Effector CD8-positive, alpha-beta T cell (primary cell): ENCODE results near the gene KCNJ10.

Experiments
- DNase-seq: peaks from one replicate; lab custom pipeline; 2025; lab: John Stamatoyannopoulos, UW

Gene KCNJ10

DNA sequence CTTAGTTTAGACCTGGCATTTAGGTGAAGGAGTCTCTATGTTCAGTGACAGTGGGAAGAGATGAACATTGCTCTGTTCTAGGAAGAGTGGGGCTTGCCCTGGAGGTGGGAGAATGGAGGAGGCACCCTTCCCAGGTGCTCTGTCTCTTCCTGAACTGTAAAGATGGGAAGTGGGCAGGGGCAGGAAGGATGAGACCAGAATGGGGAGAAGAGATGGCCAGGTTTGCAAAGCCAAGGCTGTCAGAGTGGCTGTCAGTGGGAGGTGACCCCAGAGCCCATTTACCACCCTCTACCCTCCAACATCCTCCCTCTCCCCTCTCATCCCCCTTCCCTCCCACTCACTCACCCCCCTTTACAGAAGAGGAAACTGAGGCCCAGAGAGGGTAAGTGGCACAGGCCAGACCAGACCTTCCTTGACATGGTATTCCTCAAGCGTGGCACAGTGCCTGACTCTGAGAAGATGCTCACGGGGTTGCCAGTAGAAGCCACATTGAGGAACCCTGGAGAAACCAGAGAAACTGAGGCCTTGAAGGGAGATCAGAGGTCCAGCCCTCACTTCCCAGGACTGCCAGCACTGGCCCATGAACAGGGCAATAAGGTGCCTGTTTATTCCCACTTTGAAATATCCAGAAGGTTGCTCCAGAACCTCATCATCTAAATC is 29.9 kb upstream of the KCNJ10 start:
- DNase-seq = no peak

DNA sequence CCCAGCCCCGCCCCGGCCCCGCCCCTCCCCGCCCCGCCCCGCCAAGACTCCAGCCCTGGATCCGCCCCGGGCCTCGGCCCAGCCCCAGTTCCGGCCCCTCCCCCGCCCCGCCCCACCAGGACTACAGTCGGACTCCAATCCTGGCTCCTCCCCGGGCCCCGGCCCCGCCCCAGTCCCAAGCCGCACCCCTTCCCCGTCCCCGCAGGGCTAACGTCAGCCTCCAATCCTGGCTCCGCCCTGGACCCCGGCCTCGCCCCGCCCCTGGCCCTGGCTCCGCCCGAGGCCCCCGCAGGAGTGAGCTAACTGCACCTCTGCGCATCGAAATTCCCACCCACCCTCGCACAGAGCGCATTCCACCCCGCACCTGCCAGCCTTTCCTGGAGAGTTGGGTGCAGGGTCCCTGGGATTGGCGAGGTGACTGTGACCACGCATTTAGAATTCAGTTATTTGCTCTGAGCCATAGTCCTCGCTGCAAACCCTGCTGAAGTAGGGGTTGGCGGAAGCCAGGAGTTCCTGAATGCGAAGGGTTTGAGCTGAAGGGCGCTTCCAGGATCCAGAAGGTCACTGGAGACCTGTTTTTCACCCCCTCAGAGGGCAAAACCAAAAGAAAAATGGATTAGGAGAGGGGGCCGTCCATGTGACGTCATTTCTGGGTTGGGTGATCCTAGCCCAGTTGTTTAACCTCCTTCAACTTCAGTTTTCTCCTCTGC is 29.0 kb upstream of the KCNJ10 start:
- peak; percentile 100 for DNase-seq

DNA sequence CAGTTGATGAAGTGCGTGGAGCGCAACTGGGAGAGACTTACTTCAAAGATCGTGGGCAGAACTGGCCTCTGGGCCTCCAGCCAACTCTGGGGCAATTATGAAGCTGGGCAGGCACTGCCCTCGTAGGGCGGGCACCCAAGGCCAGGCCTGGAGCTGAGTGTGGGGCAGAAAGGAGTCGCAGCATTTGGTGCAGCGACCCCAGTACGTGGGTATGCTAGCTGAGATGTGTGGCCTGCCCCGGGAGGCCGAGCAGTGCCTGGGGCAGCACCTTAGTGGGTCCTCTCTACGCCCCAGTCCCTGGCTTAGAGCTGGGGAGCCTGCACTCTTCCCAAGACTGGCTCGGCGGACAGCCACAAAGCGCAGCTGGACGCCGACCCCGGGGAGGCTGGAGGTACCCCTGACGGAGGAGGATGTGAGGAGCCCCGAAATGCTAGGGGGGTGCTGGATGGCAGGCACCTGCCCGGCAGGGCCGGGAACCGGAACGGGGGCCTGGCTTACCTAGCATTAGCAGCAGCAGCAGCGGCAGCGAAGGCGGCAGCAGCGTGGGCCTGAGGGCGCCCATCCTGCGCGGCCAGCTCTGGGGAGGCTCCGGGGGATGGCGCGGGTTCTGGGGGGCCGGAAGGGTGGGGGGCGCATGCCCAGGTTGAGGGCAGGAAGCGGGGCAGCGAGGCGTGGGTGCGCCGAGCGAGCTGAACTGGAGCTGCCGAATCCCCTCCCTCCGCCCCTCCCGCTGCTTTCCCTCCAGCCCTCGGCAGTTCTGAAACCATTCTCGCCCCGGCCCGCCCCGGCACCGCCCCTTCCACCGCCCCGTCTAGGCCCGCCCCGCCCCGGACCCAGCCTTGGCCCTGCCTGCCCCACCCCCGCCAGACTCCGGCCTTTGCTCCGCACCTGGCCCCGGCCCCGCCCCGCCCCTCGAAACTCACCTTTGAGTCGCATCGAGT is 28.2 kb upstream of the KCNJ10 start, which contains the start of gene IGSF8:
Gene IGSF8, minus strand, starts transcription at position 709 of the 941 bp plus-strand sequence. Its CDS starts 147 bp downstream, at position 562.
- peak; percentile 100 for DNase-seq

DNA sequence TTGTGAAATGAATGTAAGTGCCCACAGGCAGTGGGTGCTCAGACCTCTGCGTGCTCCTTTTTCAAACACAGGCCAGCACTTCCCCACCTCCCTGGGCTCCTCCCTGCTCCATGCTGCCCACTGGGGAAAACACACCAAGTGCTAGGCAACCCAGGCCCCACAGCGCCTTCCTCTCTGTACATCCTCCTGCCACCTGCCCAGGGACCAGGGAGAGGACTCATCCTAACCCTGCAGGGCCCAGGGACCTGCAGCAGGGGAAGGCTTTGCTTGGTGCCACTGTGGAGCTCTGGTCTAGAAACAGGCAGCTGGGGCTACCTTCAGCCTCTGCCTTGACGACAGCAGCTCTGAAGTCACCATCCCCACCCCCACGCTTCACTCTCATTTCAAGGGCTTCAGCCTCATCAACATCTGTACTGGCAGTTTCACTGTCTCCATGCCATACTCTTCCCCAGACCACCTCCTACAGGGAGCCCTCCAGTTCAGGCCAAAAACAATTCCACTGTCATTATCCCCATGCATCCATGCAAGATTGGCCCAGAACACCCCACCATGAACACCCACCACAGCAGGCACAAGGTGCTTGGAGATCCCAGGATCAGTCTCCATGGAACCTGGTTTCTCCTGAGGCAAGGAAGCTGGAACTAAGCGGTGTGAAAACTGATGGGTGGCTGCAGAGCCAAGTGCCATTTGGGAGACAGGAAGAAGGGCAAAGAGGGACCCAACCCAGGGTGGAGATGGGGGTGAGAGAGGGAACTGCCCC is 27.4 kb upstream of the KCNJ10 start:
- no peak for DNase-seq

DNA sequence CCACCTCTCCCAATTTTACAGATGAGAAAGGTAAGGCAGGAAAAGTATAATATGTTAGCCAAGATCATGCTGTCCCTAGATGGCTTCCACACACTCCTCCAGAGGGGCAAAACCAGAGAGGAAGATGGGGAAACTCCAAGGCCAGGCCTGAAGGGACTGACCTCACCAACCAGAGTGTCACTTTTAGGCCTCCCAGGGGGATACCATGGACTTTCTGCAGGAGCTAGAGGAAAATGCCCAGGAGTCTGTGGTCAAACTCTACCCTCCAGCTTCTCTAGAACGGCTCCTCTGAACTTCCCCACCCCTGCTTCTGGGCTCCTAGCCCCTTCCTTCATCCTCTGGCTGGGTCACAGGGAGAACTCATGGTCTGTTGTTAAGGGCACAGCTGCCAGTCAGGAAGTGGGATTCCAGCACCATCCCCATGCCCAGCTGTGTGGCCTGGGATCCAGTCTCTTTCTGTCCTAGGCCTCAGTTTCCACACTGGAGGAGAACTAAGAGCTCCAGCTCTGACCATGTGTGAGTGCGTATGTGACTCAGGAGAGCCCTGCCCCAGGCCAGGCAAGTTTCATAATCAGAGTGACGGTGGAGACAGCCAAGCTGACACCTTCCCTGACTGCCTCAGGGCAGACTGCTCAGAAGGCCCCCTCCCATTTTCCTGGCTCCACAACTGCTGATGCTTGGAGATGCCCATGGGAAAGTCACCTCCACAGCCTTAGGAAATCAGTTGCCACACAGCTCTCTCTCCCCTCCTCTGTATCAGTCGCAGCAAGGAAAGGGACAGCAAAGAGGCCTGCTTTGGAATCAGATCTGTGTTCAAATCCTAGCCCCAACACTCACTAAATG is 26.5 kb upstream of the KCNJ10 start:
- no peak for DNase-seq

DNA sequence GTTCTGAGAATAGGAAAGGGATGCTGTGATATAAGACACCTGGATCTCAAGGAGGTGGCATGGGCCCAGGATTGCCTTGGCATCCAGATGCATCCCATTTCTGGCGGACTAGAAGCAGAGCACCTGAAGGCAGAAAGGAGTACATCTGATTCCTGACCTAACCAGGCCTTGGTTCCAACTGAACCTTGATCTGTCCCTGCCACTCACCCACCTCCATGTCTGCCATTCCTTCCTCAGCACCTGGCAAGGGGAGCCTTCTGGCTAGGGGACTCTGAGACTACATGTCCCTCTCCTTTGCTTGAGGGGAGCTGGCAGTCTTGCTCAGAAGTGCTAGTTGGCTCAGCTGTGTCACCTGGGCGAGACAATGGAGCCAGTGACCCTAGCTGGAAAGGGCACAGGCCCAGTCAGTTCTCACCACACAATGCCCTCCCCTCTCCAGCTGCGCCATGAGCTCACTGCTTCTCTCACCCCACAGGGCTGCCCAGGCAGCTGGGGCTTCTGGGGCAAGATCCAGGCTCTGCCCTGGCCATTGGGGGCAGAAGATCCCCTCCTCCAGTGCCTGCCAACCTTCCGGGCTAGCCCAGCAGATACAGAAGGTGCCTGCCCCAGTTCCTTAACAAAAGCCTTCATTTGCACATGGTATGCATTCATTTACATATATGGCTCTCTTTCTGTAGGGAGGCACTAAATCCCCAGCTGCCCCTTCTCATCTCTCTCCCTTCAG is 25.6 kb upstream of the KCNJ10 start:
- DNase-seq = no peak

DNA sequence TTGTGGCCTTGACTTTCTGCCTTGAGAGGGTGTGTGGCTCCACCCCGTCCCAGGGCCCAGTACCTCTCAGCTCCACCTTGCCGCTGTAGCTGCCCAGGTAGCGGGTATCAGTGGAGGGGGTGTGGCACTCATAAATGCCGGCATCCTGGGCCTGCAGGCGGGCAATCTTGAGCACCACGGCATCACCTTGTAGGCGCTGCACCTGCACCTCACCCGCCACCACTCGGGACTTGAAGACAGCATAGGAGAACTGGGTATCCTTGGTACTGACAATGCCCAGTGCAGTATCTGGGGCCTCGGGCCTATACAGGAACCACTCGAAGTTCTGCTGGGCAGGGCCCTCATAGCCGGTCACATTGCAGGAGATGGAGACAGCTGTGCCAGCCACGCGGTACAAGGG is 24.8 kb upstream of the KCNJ10 start:
- DNase-seq = no peak

DNA sequence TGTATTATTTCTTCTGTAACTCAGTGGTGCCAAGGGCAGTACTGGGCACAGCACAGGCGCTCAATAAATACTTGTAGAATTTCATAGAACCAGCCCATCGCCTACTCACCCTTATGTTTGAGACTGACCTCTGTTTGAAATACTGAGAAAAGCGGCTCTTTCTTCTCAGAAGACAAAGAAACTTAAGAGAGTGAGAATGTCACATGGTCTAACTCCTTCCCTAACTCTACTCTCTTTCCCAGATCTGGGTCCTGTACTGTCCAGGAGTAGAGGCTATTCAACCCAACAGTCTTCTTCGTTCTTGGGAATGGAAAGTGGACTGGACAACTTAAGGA is 24.3 kb upstream of the KCNJ10 start:
- DNase-seq = no peak

DNA sequence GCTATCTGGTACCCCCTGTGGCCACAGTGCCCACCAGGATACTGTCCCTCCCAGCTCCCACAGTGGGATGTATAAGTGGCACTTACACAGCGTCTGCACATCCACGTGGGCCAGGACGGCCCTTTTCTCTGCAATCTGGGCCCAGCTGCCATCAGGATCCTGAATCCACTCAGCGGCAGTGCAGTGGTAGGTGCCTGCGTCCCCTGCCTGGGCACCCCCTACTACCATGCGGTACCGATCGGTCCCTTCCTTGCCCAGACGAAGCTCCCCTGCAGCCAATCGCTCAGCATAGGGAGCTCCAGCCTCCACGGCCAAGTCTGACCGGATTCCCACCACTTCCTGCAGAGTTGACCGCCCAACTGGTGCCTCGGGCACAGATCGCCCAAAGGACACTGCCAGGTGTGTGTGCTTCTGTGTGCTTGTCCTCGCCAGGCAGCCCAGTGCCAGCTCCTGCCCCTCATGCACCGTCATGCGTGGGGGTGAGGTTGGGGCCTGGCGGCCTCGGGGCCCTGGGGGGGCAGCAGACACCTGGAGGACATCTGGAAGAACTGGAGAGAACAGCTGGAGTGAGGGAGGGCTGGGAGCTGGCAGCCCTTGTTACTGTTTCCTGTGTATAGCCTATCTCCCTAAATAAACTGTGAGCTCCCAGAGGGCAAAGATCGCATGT is 23.8 kb upstream of the KCNJ10 start:
- DNase-seq = no peak

DNA sequence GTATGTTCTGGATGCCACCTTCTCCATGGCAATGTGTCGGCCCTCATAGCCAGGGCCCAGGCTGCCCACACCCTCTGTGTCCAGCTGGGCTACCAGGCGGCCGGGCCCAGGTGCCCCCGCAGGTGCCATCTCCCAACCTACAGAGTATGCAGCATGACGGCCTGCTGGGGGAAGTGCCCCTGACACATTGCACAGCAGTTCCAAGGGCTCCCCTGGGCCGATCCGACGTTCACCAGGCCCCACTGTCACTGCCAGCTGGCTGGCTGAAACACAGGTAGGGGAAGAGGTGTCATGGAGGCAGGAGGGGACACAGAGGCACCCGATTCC is 23.1 kb upstream of the KCNJ10 start:
- DNase-seq = no peak

DNA sequence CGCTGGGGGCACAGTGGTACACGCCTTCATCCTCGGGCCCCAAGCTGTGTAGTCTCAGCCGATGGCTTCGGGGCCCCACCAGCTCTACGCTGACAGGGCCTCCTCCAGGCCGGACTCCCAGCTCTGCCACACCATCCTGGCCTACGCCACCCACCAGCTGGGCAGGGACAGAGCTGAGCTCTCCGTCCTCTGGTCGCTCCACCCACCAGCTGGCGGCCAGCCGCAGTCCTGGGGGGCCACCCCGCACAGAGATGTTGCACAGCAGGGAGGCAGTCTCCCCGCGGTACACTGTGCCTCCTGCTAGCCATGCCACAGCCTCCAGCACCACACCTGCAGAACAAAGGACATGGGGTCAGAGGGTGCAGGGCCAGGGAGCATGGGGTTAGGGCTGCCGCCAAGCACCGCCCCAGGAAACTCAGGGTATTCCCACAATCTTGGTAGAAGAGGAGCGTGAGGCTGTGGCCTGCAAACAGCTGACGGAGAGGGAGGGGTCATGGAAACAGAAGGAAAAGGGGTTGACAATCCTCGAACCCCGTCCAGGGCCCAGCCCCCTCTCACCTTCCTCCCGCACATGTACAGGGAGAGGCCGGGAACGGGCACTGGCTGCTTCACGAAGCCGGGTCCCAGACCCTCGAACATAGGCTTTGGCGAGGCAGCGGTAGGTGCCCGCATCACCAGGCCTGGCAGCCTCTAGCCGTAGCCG is 22.6 kb upstream of the KCNJ10 start:
- DNase-seq = no peak

DNA sequence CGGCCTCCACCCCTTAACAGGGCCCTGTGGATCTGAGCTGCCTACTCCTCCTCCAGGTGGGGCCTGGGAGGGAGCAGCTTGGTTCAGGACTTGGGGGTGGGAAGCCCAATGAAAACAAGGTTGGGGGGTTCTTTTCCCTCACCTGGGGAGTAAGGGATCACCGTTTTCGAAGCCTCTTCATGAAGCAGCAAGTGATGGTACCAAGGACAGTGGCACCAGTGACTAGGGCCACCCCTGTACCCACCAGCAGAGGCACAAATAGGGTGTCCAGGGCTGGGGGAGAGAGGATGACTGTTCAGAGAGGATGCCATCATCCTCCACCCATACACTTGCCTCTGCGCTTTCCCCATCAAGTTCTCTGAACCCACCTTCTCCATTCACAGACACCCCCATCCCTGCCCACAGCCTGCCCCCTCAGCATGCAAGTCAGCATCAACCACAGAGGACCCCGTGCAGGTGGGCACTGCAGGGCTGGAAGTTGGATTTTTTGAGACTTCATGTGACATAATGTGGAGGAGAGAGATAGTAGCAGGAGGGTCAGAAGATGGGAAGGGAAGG is 21.8 kb upstream of the KCNJ10 start:
- no peak for DNase-seq

DNA sequence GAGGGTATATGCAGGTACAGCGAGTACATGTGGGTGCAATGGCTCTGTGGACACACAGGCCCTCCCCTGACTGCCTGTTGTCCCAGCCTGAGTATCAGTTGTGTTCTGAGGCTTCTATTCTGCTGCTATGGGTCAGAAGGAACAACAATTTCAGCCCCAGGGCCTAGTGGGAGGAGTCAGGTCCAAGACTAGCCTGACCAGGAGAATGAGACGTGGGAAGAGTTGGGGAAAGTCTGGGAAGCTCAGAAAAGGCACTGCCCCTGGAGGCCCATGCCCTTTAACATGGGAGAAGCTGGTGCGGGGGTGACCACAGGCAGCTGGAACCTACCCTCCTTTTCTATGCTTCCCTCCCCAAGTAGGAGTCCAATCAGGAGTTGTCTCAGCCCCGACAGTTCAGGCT is 20.8 kb upstream of the KCNJ10 start:
- no peak for DNase-seq

DNA sequence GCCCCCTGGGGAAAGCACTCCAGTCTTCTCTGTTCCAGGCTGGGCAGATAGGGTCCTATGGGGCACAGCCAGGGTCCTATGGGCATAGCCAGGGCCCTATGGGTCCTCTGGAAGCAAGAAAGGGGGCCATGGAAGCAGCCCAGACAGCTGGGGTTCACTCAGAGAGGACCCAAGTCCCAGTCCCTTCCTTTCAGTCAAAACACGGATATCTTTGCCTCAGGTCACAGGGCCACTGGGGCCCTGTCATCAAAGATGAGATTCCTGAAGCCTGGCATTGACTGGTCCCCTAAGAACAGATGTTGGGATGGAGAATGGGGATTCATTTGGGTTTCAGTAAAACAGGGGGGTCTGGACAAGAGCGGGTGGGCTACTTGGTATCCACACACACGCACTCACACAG is 19.9 kb upstream of the KCNJ10 start:
- no peak for DNase-seq

DNA sequence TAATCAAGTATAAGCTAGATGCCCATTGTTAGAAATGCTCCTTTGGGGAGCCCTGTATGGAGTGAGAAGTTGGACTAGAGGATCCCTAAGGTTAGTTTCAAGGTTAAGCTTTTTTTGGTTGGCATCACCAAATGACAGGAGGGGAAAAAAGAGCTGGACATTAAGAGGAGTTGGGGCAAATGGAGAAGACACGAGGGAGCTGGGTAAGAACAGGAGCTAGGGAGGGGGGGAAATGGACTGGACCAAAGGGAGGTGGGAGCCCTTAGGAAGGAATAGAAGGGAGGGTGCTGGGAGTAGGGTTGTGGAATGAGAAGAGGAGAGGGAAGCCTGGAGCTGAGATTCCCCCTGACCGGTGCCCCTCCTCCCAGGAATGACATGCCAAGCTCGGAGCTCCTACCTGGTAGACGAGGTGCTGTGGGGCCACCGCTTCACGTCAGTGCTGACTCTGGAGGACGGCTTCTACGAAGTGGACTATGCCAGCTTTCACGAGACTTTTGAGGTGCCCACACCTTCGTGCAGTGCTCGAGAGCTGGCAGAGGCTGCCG is 17.2 kb upstream of the KCNJ10 start:
- DNase-seq = no peak

DNA sequence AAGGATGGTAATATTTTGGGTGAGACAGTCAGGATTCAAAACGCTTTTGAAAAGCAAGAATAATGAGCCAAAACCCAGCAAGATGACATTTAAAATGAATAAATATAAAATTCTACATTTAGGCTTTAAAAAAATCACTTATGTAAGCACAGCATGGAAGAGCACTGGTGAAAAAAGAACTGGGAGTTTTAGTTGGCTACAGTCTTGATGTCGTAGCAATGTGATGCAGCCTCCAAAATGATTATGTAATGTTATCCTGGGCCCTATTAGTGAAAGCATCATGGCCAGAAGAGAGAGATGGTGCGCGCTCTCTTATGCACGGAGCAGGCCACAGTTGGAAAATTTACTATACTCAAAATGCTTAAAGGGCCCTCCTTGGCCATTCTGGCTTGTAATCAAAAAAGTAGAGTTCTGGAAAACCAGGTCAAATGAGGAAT is 16.5 kb upstream of the KCNJ10 start:
- DNase-seq = no peak

DNA sequence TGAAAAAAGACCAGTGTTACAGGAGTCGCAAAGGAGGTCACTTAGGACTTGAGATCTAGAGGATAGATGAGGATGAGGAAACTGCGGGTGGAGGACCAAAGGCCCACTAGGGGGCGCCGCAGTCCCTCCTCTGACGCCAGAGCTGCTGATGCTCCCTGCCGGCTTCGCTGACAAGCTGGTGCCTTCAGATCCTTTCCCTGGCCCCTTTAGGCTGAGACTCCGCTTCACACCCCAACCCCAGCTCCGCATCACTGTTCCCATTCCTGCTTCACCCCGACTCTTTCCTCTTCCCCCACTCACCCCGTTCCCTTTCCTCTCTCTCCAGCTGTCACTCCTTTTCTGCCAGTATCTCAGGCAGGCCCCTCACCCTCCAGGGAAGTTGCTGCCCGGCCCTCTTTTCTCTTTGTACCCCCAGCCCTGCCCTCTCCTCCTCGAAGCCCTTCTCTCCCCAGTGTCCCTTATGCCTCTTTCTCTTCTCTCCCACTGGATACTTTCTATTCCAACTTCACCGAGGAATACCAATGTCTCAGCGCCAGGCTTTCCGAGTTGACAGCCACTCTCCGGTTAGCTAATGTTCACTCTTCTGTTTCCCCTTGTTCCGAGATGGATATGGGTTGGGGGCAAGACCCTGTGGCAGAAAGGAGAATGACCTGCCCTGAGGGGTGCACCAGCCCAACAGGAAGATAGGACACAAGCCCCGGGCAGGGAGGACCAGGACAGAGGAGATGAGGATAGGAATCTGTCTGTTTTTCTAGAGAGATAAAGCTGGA is 15.9 kb upstream of the KCNJ10 start:
- peak; percentile 66 for DNase-seq
